GM19463 (cell line): Measurements from ENCODE around the gene EPB41L5.
"Not testable (repeated sequence)": the region's sequence is repeated elsewhere in the genome, so short reads cannot be mapped to it uniquely, and the experiment has no call there.

ENCODE experiments used
- ATAC-seq: cut with Tn5 transposase; IDR thresholded peaks from one replicate; pipeline ENCODE4 v1.9.1; 2021; ENCODE audit warnings: mild to moderate bottlenecking, moderate library complexity; ENCODE audit not compliant: unreplicated experiment

The EPB41L5 gene

DNA sequence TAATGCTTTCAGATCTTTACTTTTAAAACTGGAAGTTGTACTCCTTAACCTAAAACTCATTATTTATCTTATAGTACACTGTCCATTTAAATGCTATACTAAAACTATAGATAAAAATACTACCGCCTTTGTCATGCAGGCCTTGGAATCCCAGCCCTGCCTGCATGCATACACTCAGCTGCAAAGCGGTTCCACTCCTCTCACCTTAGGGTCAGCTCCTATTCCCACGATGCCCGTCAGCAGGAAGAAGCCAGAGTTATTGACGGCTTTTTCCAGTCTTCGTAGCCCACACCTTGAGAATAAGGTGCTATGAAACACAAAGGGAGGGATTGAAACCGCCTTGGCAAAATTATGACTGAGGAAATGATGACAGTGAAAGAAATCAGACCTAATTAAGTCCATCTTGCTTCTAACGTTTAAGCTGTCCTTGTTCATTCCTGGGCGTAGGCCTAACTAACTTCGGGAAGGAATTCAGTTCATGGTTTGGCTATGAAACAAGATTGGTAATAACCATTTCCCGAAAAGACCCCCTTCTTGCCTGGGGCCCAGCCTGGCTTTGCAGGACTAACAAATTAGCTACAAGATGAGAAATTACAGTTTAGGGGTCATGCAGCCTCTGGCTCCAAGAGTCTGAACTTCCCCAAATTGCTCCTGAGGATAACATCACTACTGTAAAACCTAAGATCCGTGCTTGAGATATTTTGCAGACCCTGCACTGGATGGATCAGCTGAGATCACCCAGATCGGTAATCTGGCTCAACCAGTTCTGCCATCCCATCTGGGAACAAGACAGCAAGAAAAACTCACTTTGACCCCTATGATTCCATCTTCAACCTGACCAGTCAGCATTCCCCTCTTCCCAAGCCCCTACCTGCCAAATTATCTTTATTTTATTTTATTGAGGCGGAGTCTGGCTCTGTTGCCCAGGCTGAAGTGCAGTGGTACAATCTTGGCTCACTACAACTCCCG, 17.1 kb downstream of the EPB41L5 start:
- no peak for ATAC-seq

DNA sequence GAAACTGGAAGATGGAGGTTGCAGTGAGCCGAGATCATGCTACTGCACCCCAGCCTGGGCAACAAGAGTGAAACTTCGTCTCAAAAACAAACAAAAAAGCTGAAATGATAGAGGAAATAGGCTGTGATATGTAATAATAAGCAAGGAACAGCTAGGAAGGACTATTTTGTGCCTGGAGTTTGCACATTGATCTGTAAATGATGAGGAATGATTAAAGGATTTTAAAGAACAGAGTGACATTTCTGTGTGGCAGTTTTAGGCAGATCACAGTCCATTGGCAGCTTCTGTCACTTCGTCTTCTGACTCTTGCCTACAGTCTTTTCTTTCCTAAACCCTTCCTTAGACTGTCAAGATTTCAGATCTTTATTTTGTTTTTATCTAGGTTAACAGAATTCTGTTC, 19.4 kb downstream of the EPB41L5 start:
- no peak for ATAC-seq

DNA sequence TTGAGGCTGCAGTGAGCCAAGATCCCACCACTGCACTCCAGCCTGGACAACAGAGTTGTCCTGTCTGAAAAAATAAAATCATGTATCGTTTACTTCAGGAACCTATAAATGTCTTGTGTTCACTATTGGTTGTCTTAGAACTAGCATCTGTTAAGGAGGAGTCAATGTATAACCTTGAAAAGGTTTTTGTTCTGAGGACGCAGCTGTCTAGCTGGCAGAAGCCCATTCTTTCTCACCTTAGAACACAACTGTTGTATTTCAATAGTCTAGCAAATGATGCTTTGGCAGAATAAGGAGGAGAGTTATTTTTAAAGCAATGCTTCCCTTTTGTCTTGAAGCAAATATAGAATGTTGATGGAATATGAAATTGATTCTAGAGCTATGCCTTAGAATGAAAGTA, 21.1 kb downstream of the EPB41L5 start:
- no peak for ATAC-seq

DNA sequence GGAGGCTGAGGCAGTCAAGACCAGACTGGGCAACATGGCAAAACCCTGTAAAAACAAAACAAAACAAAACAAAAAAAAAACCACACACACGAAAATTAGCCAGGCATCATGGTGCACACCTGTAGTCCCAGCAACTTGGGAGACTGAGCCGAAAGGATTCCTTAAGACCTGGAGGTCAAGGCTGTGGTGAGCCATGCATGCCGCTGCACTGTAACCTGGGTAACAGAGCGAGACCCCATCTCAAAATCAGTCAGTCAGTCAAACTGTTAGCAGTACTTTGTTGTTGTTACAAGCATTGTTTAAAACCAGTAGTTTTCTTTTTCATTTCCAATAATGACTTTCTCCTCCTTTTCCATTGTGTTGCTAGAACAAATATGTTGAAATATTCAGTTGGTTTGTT, 21.7 kb downstream of the EPB41L5 start:
- no peak for ATAC-seq

- no peak for ATAC-seq
Measured at GRCh38 chr2:120036145-120036544, 23.3 kb downstream of the EPB41L5 start.

- ATAC-seq, result no peak
Measured at GRCh38 chr2:120037995-120038541, 25.2 kb downstream of the EPB41L5 start.

GRCh38 chr2:120042359-120042758, 29.5 kb downstream of the EPB41L5 start:
- no peak for ATAC-seq

GRCh38 chr2:120044336-120044735, 31.5 kb downstream of the EPB41L5 start:
- ATAC-seq, result no peak

DNA sequence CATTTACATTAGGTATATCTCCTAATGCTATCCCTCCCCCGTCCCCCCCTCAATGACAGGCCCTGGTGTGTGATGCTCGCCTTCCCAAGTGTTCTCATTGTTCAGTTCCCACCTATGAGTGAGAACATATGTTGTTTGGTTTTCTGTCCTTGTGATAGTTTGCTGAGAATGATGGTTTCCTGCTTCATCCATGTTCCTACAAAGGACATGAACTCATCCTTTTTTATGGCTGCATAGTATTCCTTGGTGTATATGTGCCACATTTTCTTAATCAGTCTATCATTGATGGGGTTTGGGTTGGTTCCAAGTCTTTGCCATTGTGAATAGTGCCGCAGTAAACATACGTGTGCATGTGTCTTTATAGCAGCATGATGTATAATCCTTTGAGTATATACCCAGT, 32.9 kb downstream of the EPB41L5 start:
- ATAC-seq, result not testable (repeated sequence)

DNA sequence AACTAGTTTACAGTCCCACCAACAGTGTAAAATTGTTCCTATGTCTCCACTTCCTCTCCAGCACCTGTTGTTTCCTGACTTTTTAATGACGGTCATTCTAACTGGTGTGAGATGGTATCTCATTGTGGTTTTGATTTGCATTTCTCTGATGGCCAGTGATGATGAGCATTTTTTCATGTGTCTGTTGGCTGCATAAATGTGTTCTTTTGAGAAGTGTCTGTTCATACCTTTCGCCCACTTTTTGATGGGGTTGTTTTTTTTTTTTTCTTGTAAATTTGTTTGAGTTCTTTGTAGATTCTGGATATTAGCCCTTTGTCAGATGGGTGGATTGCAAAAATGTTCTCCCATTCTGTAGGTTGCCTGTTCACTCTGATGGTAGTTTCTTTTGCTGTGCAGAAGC, 33.4 kb downstream of the EPB41L5 start:
- not testable (repeated sequence) for ATAC-seq

GRCh38 chr2:120052597-120052996, 39.7 kb downstream of the EPB41L5 start:
- ATAC-seq, result no peak

DNA sequence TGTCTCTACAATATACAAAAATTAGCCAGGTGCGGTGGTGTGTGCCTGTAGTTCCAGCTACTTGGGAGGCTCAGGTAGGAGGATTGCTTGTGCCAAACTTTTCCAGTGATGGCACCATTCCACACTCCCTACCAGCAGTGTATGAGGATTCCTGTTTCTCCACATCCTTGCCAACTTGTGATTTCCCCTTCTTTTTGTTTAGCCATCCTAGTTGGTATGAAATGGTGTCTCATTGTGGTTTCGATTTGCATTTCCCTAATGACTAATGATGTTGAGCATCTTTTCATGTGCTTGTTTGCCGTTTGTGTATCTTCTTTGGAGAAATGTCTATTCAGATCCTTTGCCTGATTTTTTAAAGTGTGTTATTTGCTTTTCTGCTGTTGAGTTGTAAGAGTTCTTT, 41.0 kb downstream of the EPB41L5 start:
- no peak for ATAC-seq

GRCh38 chr2:120059483-120059882, 46.6 kb downstream of the EPB41L5 start:
- no peak for ATAC-seq

DNA sequence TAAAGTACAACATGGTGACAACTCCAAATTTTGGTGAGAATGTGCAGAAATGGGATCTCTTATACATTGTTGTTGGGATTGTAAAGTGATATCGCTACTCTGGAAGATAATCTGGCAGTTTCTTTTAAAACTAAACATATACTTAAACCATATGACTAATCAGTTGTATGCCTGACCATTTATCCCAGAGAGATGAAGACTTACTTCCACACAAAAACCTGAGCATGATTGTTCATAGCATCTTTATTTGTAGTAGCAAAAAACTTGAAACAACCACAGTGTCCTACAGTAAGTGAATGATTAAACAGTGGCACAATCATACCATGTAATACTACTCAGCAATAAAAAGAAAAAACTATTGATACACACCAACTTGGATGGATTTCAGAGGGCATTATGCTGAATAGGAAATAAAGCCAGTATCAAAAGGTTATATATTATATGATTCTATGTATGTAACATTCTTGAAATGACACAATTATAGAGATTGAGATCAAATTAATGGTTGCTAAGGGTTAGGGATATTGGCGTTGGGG, 47.3 kb downstream of the EPB41L5 start:
- ATAC-seq, result no peak

DNA sequence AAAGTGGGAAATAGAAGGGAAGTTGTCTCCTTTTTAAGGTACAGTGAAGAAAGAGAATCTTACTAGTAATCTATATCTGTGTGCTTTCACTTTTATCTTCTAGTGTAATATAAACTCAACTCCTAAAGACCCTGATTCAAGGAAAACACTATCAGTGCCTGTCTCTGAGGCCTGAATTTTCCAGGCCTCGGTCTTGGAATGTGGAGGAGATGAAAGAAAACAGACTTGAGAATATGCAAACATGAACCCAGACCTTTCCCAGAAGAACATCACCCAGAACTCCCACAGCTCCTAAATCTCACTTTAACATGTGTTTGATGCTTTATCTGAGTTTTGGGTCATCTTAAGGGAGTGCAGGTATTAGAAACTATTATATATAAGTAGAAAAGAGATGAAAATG, 51.8 kb downstream of the EPB41L5 start:
- no peak for ATAC-seq

DNA sequence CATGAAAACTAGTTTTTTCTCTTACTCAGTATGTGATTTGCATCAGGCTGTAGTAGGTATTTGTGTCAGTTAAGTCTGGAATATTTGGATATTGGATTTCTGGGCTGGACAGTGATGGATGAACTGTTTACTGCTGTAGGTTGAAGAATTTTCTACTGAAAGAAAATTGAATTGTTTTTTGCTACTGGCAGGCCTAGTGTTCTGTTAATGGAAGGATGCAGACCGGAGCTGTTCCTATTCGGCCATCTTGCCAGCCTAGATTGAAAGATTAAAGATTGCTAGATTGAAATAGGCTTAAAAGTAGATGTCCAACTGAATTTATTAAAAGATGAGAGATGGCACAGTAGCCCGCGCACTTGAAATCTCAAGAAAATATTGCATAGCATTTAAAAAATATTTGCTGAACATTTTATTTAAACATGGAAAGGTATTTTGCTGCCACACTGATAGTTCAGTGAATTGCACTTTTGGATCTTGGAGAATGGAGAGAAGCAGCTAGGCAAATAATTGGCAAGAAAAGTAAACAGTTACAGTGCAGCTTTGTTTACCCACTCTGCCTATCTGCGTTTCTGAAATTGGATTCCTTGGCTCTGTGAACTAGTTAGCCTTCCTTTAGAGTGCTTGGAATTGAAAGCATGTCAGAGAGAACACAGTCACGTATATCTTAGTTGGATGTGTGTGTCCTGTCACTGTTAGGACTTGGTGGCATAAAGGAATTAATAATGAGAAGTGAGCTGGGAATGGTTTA, 54.1 kb downstream of the EPB41L5 start:
- ATAC-seq, result no peak

- not testable (repeated sequence) for ATAC-seq
Measured at GRCh38 chr2:120068040-120068658, 55.3 kb downstream of the EPB41L5 start.

DNA sequence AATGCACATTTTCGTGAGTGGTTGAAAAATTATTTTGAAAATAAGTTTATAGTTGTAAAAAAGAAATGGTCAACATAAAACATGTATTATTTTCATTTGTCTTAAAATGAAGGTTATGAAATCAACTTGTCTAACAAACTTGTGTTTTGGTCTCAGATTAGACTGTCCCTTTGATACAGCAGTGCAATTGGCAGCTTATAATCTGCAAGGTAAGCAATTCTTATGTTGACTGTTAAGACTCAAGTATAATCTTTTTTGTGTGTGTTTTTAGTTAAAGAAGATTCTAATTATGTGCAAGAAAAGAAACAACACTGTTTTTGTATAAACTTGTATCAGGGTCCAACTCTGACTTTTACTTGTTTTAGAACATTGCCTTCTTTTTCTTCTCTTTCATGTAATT, 62.7 kb downstream of the EPB41L5 start:
- ATAC-seq, result no peak

- no peak for ATAC-seq
Measured at GRCh38 chr2:120077896-120078295, 65.0 kb downstream of the EPB41L5 start.

GRCh38 chr2:120079647-120080046, 66.8 kb downstream of the EPB41L5 start:
- no peak for ATAC-seq

- ATAC-seq, result no peak
Measured at GRCh38 chr2:120091436-120091835, 78.6 kb downstream of the EPB41L5 start.
